A549 treated with AZD9567 at 1 μM for 4 hours (cell line): ENCODE measurements around the gene GTF2A1L. TPM values are rescaled to one million over a fixed set of nuclear protein-coding genes. Genes with fewer than 3 reads are reported as not detected.

Experiments
- total RNA-seq: library from RNA; stranded (reverse); fragments of 200-300 nt; extraction: Qiagen RNA extraction; gene quantifications from 5 replicates; pipeline ENCODE4 v1.2.3, GENCODE V29; 2022; ENCODE audit not compliant: insufficient read depth

Gene GTF2A1L, protein sequence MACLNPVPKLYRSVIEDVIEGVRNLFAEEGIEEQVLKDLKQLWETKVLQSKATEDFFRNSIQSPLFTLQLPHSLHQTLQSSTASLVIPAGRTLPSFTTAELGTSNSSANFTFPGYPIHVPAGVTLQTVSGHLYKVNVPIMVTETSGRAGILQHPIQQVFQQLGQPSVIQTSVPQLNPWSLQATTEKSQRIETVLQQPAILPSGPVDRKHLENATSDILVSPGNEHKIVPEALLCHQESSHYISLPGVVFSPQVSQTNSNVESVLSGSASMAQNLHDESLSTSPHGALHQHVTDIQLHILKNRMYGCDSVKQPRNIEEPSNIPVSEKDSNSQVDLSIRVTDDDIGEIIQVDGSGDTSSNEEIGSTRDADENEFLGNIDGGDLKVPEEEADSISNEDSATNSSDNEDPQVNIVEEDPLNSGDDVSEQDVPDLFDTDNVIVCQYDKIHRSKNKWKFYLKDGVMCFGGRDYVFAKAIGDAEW
- total RNA-seq, result not detected in 5 replicates

DNA sequence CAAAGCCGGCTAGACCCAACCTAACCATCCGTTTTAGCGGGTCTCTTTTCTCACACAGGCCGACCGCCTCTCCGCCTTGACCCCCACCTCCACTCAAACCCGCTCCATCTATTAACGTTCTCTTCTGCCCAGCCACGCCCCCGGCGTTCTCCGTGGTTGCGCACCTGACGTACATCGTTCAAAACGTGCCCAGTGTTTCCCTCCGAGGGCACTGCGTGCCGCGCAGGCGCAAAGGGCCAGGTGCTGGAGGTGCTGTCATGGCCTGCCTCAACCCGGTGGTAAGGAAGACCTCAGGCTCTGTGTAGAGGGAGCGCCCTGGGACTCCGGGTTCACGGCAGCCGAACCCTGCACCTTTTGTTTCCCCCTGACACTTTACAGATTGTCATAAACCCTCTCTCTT is at the start of gene GTF2A1L:
Gene GTF2A1L (plus strand): TSS at position 239 of the 400 bp plus-strand sequence. CDS start 19 bp downstream, at position 258.

Other genes starting within 250 kb of the GTF2A1L start
- gene PPP1R21, start 177.1 kb upstream of the GTF2A1L start, total RNA-seq, result 11.9 to 19.0 TPM (median 14.2 TPM) in 5 replicates
- gene STON1, start 87.7 kb upstream of the GTF2A1L start, total RNA-seq, result 0.39 to 0.63 TPM (median 0.48 TPM) in 5 replicates
- not detected in 5 replicates for gene LHCGR, start 137.9 kb downstream of the GTF2A1L start, total RNA-seq